Adipocyte (in vitro differentiated cells): ENCODE measurements around the gene ARHGAP1.

Source experiments
- DNase-seq: peaks from one replicate; pipeline ENCODE4 v3.0.0-alpha.2; 2015; ENCODE audit warnings: low read depth
- H3K27me3 ChIP-seq: replicated peaks from 2 replicates; pipeline ENCODE4 v1.7.0; 2013; ENCODE audit warnings: mild to moderate bottlenecking, low read length, moderate library complexity; ENCODE audit not compliant: control insufficient read depth, insufficient read depth
- H3K36me3 ChIP-seq: 2 replicates; pipeline ENCODE4 v1.7.0; 2013; ENCODE audit warnings: low read length, mild to moderate bottlenecking, moderate library complexity; ENCODE audit not compliant: control insufficient read depth, insufficient read depth, severe bottlenecking
- H3K4me1 ChIP-seq: 2 replicates; pipeline ENCODE4 v1.7.0; 2013; ENCODE audit warnings: mild to moderate bottlenecking, low read length, moderate library complexity; ENCODE audit not compliant: control insufficient read depth, insufficient read depth
- H3K4me3 ChIP-seq: 2 replicates; pipeline ENCODE4 v1.7.0; 2013; ENCODE audit warnings: mild to moderate bottlenecking, low read length, moderate library complexity
- H3K9ac ChIP-seq: 2 replicates; pipeline ENCODE4 v1.7.0; 2013; ENCODE audit warnings: mild to moderate bottlenecking, low read length, moderate library complexity
- H3K9me3 ChIP-seq: 2 replicates; pipeline ENCODE4 v1.7.0; 2013; ENCODE audit warnings: mild to moderate bottlenecking, low read length, moderate library complexity; ENCODE audit not compliant: control insufficient read depth

The ARHGAP1 gene

DNA sequence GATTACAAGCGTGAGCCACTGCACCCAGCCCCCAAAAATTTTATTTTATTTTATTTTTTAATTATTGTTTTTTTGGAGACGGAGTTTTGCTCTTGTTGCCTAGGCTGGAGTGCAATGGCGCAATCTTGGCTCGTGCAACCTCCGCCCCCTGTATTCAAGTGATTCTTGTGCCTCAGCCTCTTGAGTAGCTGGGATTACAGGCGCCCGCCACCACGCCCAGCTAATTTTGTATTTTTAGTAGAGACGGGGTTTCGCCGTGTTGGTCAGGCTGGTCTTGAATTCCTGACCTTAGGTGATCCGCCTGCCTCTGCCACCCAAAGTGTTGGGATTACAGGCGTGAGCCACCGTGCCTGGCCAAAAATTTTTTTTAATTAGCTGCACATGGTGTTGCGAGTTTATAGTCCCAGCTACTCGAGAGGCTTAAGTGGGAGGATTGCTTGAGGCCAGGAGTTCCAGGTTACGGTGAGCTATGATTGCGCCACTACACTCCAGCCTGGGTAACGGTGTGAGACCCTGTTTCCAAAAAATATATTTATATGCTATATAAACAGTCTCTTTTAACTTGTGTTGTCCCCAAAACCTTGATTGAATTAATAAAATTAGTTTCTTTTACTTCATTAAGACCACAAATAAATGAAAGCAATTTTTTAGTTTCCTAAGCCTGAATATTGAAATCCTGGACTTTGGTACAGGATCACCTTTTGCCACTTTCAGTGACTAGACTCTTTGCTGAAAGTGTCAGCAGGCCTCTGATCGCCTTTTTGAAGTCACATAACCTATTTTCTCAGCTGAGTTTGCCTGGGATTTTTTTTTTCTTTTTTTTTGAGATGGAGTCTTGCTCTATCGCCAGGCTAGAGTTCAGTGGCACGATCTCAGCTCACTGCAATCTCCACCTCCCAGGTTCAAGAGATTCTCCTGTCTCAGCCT, 66.9 kb downstream of the ARHGAP1 start:
- H3K9ac ChIP-seq = no peak overlapping the region
- H3K36me3 ChIP-seq = peaks cover 36% of the 10 kb centered on the region
- no peaks in the 10 kb centered on the region for H3K27me3 ChIP-seq
- peaks cover 17% of the 10 kb centered on the region for H3K4me1 ChIP-seq
- DNase-seq = no peak
- H3K9me3 ChIP-seq = no peaks in the 10 kb centered on the region
- no peak overlapping the region for H3K4me3 ChIP-seq

DNA sequence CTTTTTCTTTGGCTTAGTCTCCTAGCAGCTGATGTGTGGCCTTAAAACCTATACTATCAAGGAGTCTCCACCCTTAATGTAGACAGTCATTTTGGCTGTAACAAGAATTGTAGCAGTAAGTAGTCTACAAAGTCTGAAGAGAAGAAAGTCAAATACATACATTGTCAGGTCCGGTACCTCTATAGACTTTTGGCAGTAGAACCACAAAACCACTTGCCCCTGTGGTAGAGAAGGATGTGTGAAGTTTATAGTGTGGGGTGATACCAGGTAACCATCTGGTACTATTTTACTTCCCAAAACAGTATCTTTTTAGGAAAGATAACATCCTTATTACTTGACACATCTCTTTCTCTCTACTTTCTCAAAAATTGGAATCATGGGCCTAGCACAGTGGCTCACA, 67.9 kb downstream of the ARHGAP1 start:
- Histone ChIP-seq H3K9ac (no peak overlapping the region), H3K9me3 (no peaks in the 10 kb centered on the region), H3K27me3 (no peaks in the 10 kb centered on the region), H3K4me3 (no peak overlapping the region), H3K36me3 (peaks cover 36% of the 10 kb centered on the region), H3K4me1 (peaks cover 17% of the 10 kb centered on the region)
- DNase-seq = no peak

DNA sequence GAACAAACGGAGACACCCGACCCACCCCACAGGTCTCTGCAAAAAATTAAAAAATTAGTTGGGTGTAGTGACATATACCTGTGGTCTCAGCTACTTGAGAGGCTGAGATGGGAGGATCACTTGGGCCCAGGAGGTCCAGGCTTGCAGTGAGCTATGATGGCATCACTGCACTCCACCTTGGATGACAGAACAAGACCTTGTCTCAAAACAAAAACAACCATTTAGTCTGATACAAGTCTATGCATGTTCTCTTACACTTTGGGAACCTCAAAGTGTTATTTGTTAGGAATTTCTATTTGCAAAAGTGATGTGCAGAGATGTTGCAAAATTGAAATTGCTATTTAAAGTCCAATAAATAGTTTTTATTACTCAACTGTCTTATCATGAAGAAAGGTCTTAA, 68.7 kb downstream of the ARHGAP1 start:
- Histone ChIP-seq H3K9ac (no peak overlapping the region), H3K4me3 (no peak overlapping the region), H3K36me3 (peaks cover 41% of the 10 kb centered on the region), H3K27me3 (no peaks in the 10 kb centered on the region), H3K4me1 (peaks cover 17% of the 10 kb centered on the region), H3K9me3 (no peaks in the 10 kb centered on the region)
- DNase-seq = no peak

GRCh38 chr11:46630237-46630636, 70.2 kb downstream of the ARHGAP1 start:
- H3K9ac ChIP-seq = no peak overlapping the region
- H3K9me3 ChIP-seq = no peaks in the 10 kb centered on the region
- H3K4me1 ChIP-seq = peaks cover 9% of the 10 kb centered on the region
- H3K36me3 ChIP-seq = peaks cover 50% of the 10 kb centered on the region
- no peaks in the 10 kb centered on the region for H3K27me3 ChIP-seq
- DNase-seq = no peak
- no peak overlapping the region for H3K4me3 ChIP-seq

DNA sequence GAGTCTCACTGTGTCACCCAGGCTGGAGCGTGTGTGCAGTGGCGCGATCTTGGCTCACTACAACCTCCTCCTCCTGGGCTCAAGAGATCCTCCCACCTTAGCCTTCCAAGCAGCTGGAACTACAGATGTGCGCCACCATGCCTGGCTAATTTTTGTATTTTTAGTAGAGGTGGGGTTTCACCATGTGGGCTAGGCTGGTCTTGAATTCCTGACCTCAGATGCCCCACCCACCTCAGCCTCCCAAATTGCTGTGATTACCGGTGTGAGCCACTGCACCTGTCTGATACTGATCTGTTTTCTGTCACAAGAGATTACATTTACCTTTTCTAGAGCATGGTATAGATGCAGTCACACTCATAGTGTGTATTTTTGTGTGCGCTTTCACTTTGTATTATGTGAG, 71.5 kb downstream of the ARHGAP1 start:
- no peak for DNase-seq
- Histone ChIP-seq H3K4me3 (no peak overlapping the region), H3K9me3 (no peaks in the 10 kb centered on the region), H3K27me3 (no peaks in the 10 kb centered on the region), H3K9ac (no peak overlapping the region), H3K36me3 (peaks cover 59% of the 10 kb centered on the region), H3K4me1 (peaks cover 5% of the 10 kb centered on the region)
